Left ventricle myocardium inferior (tissue), 1 donor: ENCODE results near the gene TEX264. TPM values are rescaled to one million over a fixed set of nuclear protein-coding genes. Genes with fewer than 3 reads are reported as not detected.

Source experiments
- DNase-seq: peaks from one replicate; pipeline ENCODE4 v3.0.0-alpha.2; 2020
- H3K27ac ChIP-seq: fragments of 200-600 bp; replicated peaks from 2 replicates; pipeline ENCODE4 v1.8.0; 2021
- H3K27me3 ChIP-seq: fragments of 200-600 bp; 2 replicates; pipeline ENCODE4 v1.8.0; 2021; ENCODE audit warnings: low read depth
- H3K36me3 ChIP-seq: fragments of 200-600 bp; 2 replicates; pipeline ENCODE4 v1.8.0; 2021
- H3K4me1 ChIP-seq: fragments of 200-600 bp; 2 replicates; pipeline ENCODE4 v1.8.0; 2021
- H3K4me3 ChIP-seq: fragments of 200-600 bp; 2 replicates; pipeline ENCODE4 v1.8.0; 2021; ENCODE audit warnings: mild to moderate bottlenecking, moderate library complexity
- H3K9me3 ChIP-seq: fragments of 200-600 bp; replicated peaks from 2 replicates; pipeline ENCODE4 v1.8.0; 2021
- CTCF ChIP-seq: fragments of 200-600 bp; IDR thresholded peaks from 2 replicates; pipeline ENCODE4 v1.8.0; 2021; ENCODE audit warnings: antibody characterized with exemption, mild to moderate bottlenecking, borderline replicate concordance
- intact Hi-C: fragments of 100-400 bp; cut with micrococcal nuclease; formaldehyde crosslinking; loops from one replicate; pipeline ENCODE4 v1.11.0; 2022
- total RNA-seq: library from RNA; stranded (reverse); fragmentation: NEBNext Ultra II Directional; extraction: Animal tissue kit (Norgen Biotek cat#: 25700); gene quantifications from one replicate; pipeline ENCODE4 v1.2.1, GENCODE V29; 2021
- donor health status: DM: no; HTN: yes; CAD: no; lungs with severe emphysema.

The TEX264 gene
- total RNA-seq, 1 donor from 2014 or later = 33.9 TPM

- no peak overlapping the region for H3K4me3 ChIP-seq
- no peak for TF ChIP-seq CTCF
- no peaks in the 10 kb centered on the region for H3K36me3 ChIP-seq
- DNase-seq = no peak
- no peak overlapping the region for H3K27ac ChIP-seq
- H3K9me3 ChIP-seq = peaks cover 15% of the 10 kb centered on the region
- peaks cover 18% of the 10 kb centered on the region for H3K27me3 ChIP-seq
- intact Hi-C loops = no loop called here
- H3K4me1 ChIP-seq = no peaks in the 10 kb centered on the region
These were observed 79.8 kb downstream of the TEX264 start for GRCh38 chr3:51750878-51751277.

- no peak for TF ChIP-seq CTCF
- Histone ChIP-seq H3K4me3 (no peak overlapping the region), H3K4me1 (no peaks in the 10 kb centered on the region), H3K36me3 (no peaks in the 10 kb centered on the region), H3K27ac (no peak overlapping the region), H3K27me3 (peaks cover 18% of the 10 kb centered on the region), H3K9me3 (peaks cover 15% of the 10 kb centered on the region)
- no peak for DNase-seq
- intact Hi-C loops = no loop called here
These were observed 80.2 kb downstream of the TEX264 start for GRCh38 chr3:51751287-51751686.

Other genes with a start within 250 kb of the TEX264 start
- gene DCAF1, start 171.2 kb upstream of the TEX264 start, total RNA-seq = 15.8 TPM
- gene RAD54L2, start 132.5 kb upstream of the TEX264 start, total RNA-seq = 9.8 TPM
- gene GRM2, start 35.8 kb downstream of the TEX264 start, total RNA-seq = 0.41 TPM
- gene IQCF6, start 108.0 kb downstream of the TEX264 start, total RNA-seq = not detected
- not detected for gene IQCF2, start 190.4 kb downstream of the TEX264 start, total RNA-seq
- not detected for gene IQCF5, start 204.3 kb downstream of the TEX264 start, total RNA-seq
- not detected for gene IQCF1, start 232.1 kb downstream of the TEX264 start, total RNA-seq